ENCODE measurements around the gene FGF14. TPM values are rescaled to one million over a fixed set of nuclear protein-coding genes. Genes with fewer than 3 reads are reported as not detected.

FGF14 gene
- total and polyA plus RNA-seq, 4 donors: 19.3 to 59.7 (median 38.0) TPM

DNA sequence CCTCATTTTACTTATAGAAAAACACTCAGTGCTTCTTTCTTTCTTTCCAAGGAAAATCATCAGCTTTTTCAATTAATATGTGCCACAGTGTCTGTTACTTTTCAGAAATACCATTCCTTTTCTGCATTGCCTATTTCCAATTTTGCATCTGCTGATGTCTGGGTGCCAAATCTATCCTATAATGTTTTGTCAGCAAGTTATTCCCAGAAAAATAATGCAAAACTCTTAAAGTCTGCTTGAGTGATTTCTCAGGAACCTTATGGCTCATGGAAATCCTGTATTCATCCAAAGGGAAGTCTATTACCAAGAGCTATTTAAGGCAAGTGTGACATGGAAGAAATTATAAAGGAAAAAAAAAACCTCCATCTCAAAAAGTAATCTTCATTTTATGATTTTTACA lies 224.4 kb downstream of the FGF14 start:
- Histone ChIP-seq H3K4me1 (ENCODE audit: control insufficient read depth, insufficient read depth, low read length) (no peaks in the 10 kb centered on the region), H3K27ac (ENCODE audit: low read depth, low read length) (no peak overlapping the region), H3K9me3 (ENCODE audit: control insufficient read depth, insufficient read depth, low read length) (no peaks in the 10 kb centered on the region), H3K4me3 (ENCODE audit: low read depth, low read length) (no peak overlapping the region), H3K36me3 (ENCODE audit: control insufficient read depth, insufficient read depth, low read length) (no peaks in the 10 kb centered on the region), H3K27me3 (ENCODE audit: control insufficient read depth, insufficient read depth, low read length) (no peaks in the 10 kb centered on the region)
- DNase-seq (ENCODE audit: low read depth in 4 of 6, low spot score in 6 of 6): peak in 1 of 6 donors; percentile 52

GRCh38 chr13:102176846-102177245 lies 225.0 kb downstream of the FGF14 start:
- WGBS (ENCODE audit: insufficient coverage): 0% methylated on average over 1 of the region's 4 CpGs
- DNase-seq (ENCODE audit: low read depth in 4 of 6, low spot score in 6 of 6): no peak
- no peak overlapping the region for H3K27ac ChIP-seq (ENCODE audit: low read depth, low read length)

GRCh38 chr13:102172406-102172805 lies 229.4 kb downstream of the FGF14 start:
- Histone ChIP-seq H3K4me1 (ENCODE audit: control insufficient read depth, insufficient read depth, low read length) (no peaks in the 10 kb centered on the region), H3K27me3 (ENCODE audit: control insufficient read depth, insufficient read depth, low read length) (no peaks in the 10 kb centered on the region), H3K9me3 (ENCODE audit: control insufficient read depth, insufficient read depth, low read length) (no peaks in the 10 kb centered on the region), H3K27ac (ENCODE audit: low read depth, low read length) (no peak overlapping the region), H3K36me3 (ENCODE audit: control insufficient read depth, insufficient read depth, low read length) (no peaks in the 10 kb centered on the region), H3K4me3 (ENCODE audit: low read depth, low read length) (no peak overlapping the region)
- DNase-seq (ENCODE audit: low read depth in 4 of 6, low spot score in 6 of 6): no peak
- 100% methylated on average over 1 of the region's 1 CpG for WGBS (ENCODE audit: insufficient coverage)

More at GRCh38 chr13:102176846-102177245, 225.0 kb downstream of the FGF14 start:
- Histone ChIP-seq H3K27me3 (ENCODE audit: control insufficient read depth, insufficient read depth, low read length) (no peaks in the 10 kb centered on the region), H3K4me3 (ENCODE audit: low read depth, low read length) (no peak overlapping the region), H3K4me1 (ENCODE audit: control insufficient read depth, insufficient read depth, low read length) (no peaks in the 10 kb centered on the region), H3K36me3 (ENCODE audit: control insufficient read depth, insufficient read depth, low read length) (no peaks in the 10 kb centered on the region), H3K9me3 (ENCODE audit: control insufficient read depth, insufficient read depth, low read length) (no peaks in the 10 kb centered on the region)

- H3K9me3 ChIP-seq (ENCODE audit: control insufficient read depth, insufficient read depth, low read length): no peaks in the 10 kb centered on the region
- H3K27ac ChIP-seq (ENCODE audit: low read depth, low read length): no peak overlapping the region
- H3K36me3 ChIP-seq (ENCODE audit: control insufficient read depth, insufficient read depth, low read length): no peaks in the 10 kb centered on the region
- H3K4me3 ChIP-seq (ENCODE audit: low read depth, low read length): no peak overlapping the region
- H3K27me3 ChIP-seq (ENCODE audit: control insufficient read depth, insufficient read depth, low read length): no peaks in the 10 kb centered on the region
- no peaks in the 10 kb centered on the region for H3K4me1 ChIP-seq (ENCODE audit: control insufficient read depth, insufficient read depth, low read length)
- DNase-seq (ENCODE audit: low read depth in 4 of 6, low spot score in 6 of 6): peak in 1 of 6 donors; percentile 33
- WGBS (ENCODE audit: insufficient coverage): 24% methylated on average over 4 of the region's 6 CpGs
Observed at GRCh38 chr13:102170305-102170704, 231.5 kb downstream of the FGF14 start.

GRCh38 chr13:102169471-102170015 lies 232.3 kb downstream of the FGF14 start:
- Histone ChIP-seq H3K9me3 (ENCODE audit: control insufficient read depth, insufficient read depth, low read length) (no peaks in the 10 kb centered on the region), H3K4me3 (ENCODE audit: low read depth, low read length) (no peak overlapping the region), H3K27me3 (ENCODE audit: control insufficient read depth, insufficient read depth, low read length) (no peaks in the 10 kb centered on the region), H3K4me1 (ENCODE audit: control insufficient read depth, insufficient read depth, low read length) (no peaks in the 10 kb centered on the region), H3K36me3 (ENCODE audit: control insufficient read depth, insufficient read depth, low read length) (no peaks in the 10 kb centered on the region), H3K27ac (ENCODE audit: low read depth, low read length) (no peak overlapping the region)
- WGBS (ENCODE audit: insufficient coverage): 33% methylated on average over 1 of the region's 2 CpGs
- DNase-seq (ENCODE audit: low read depth in 4 of 6, low spot score in 6 of 6): no peak

- Histone ChIP-seq H3K36me3 (ENCODE audit: control insufficient read depth, insufficient read depth, low read length) (no peaks in the 10 kb centered on the region), H3K27me3 (ENCODE audit: control insufficient read depth, insufficient read depth, low read length) (no peaks in the 10 kb centered on the region), H3K27ac (ENCODE audit: low read depth, low read length) (no peak overlapping the region), H3K9me3 (ENCODE audit: control insufficient read depth, insufficient read depth, low read length) (no peaks in the 10 kb centered on the region), H3K4me1 (ENCODE audit: control insufficient read depth, insufficient read depth, low read length) (no peaks in the 10 kb centered on the region), H3K4me3 (ENCODE audit: low read depth, low read length) (no peak overlapping the region)
- 71% methylated on average over 1 of the region's 5 CpGs for WGBS (ENCODE audit: insufficient coverage)
- no peak for DNase-seq (ENCODE audit: low read depth in 4 of 6, low spot score in 6 of 6)
Observed at GRCh38 chr13:102152790-102153189, 249.1 kb downstream of the FGF14 start.

GRCh38 chr13:102147353-102147752 lies 254.5 kb downstream of the FGF14 start:
- DNase-seq (ENCODE audit: low read depth in 4 of 6, low spot score in 6 of 6): no peak
- H3K4me3 ChIP-seq (ENCODE audit: low read depth, low read length): no peak overlapping the region

DNA sequence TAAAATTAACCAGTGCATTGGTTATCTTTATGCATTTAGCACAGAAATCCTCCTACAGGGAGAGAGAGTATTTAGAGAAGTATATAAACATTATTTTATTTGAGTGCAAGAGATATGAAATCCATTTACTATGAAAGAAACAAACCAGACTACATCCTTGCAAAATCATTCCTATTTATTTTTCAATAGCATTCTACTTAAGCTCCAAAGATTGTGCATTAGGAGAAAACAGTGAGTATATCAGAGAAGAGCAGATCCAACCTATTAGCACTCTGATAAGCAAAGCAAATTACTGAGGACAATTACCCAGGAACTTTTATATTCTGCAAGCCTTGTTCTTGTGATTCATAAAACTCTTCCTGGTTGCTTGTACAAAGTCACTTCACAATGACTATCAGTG lies 256.1 kb downstream of the FGF14 start:
- Histone ChIP-seq H3K4me3 (ENCODE audit: low read depth, low read length) (no peak overlapping the region), H3K36me3 (ENCODE audit: control insufficient read depth, insufficient read depth, low read length) (no peaks in the 10 kb centered on the region), H3K27ac (ENCODE audit: low read depth, low read length) (no peak overlapping the region), H3K27me3 (ENCODE audit: control insufficient read depth, insufficient read depth, low read length) (no peaks in the 10 kb centered on the region), H3K4me1 (ENCODE audit: control insufficient read depth, insufficient read depth, low read length) (no peaks in the 10 kb centered on the region), H3K9me3 (ENCODE audit: control insufficient read depth, insufficient read depth, low read length) (no peaks in the 10 kb centered on the region)
- DNase-seq (ENCODE audit: low read depth in 4 of 6, low spot score in 6 of 6): no peak

More at GRCh38 chr13:102147353-102147752, 254.5 kb downstream of the FGF14 start:
- Histone ChIP-seq H3K27me3 (ENCODE audit: control insufficient read depth, insufficient read depth, low read length) (no peaks in the 10 kb centered on the region), H3K4me1 (ENCODE audit: control insufficient read depth, insufficient read depth, low read length) (no peaks in the 10 kb centered on the region), H3K9me3 (ENCODE audit: control insufficient read depth, insufficient read depth, low read length) (no peaks in the 10 kb centered on the region), H3K36me3 (ENCODE audit: control insufficient read depth, insufficient read depth, low read length) (no peaks in the 10 kb centered on the region), H3K27ac (ENCODE audit: low read depth, low read length) (no peak overlapping the region)

DNA sequence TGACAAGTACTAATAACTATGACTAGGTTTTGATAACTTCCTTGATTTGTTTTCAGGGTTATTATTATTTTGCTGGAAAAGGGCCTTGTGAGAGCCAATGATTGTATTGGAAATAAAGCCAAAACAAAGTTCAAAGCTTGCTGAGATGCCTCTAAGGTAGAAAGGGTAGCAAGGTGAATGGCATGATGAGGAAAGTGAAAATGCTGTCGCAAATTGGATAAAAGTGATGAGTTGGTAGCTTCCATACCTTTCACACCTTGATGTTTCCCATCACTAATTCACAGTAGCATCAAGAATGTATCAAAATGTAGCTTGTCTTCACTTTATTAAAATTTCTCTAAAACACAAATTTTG lies 259.4 kb downstream of the FGF14 start:
- Histone ChIP-seq H3K4me1 (ENCODE audit: control insufficient read depth, insufficient read depth, low read length) (no peaks in the 10 kb centered on the region), H3K36me3 (ENCODE audit: control insufficient read depth, insufficient read depth, low read length) (no peaks in the 10 kb centered on the region), H3K9me3 (ENCODE audit: control insufficient read depth, insufficient read depth, low read length) (no peaks in the 10 kb centered on the region), H3K27ac (ENCODE audit: low read depth, low read length) (no peak overlapping the region), H3K27me3 (ENCODE audit: control insufficient read depth, insufficient read depth, low read length) (no peaks in the 10 kb centered on the region), H3K4me3 (ENCODE audit: low read depth, low read length) (no peak overlapping the region)
- no CpG with 5 or more reads among the region's 1 CpG for WGBS (ENCODE audit: insufficient coverage)
- no peak for DNase-seq (ENCODE audit: low read depth in 4 of 6, low spot score in 6 of 6)

DNA sequence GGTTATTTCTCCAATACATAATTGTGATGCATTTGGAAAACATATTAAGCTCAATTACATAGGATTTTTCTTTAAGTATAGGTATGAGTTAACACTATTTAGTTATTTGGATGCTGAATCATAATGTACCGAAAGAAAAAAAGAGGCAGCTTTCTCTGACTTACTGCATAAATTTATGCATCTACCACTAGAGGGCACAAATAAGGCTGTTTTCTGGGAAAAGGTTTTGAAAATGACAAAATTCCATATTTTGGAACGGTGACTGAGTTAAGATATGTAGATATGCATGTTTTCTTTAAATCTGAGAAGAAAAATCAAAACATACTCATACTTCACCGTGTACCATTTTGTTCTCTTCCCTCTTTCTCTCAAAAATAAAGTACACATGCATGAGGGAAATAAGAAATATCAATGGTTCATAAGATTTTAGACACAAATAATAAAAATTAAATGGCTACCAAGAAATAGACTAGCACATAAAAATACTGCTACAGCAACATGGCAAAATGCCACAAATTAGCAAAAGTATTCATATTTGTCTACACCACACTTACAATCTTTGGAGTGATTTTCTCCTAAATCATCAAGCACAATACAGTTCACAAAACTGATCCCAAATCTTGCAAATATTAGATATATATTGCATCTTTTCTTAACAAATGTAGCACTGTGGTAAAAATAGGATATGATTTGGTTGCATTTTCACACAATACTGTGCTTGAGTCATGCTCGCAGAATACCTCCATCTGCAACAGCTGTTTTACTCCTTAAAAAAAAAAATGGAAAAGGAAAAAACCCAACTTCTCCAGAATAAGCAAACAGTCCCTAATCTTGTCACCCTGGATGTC lies 260.0 kb downstream of the FGF14 start:
- Histone ChIP-seq H3K27ac (ENCODE audit: low read depth, low read length) (no peak overlapping the region), H3K4me3 (ENCODE audit: low read depth, low read length) (no peak overlapping the region), H3K4me1 (ENCODE audit: control insufficient read depth, insufficient read depth, low read length) (no peaks in the 10 kb centered on the region), H3K27me3 (ENCODE audit: control insufficient read depth, insufficient read depth, low read length) (no peaks in the 10 kb centered on the region), H3K9me3 (ENCODE audit: control insufficient read depth, insufficient read depth, low read length) (no peaks in the 10 kb centered on the region), H3K36me3 (ENCODE audit: control insufficient read depth, insufficient read depth, low read length) (no peaks in the 10 kb centered on the region)
- no CpG with 5 or more reads among the region's 4 CpGs for WGBS (ENCODE audit: insufficient coverage)
- peak in 3 of 6 donors; percentile 26 to 77 (median 72) for DNase-seq (ENCODE audit: low read depth in 4 of 6, low spot score in 6 of 6)

All from spinal cord (tissue), 10 donors.